Keratinocyte (primary cell): ENCODE data around the gene SOX8. TPM values are rescaled to one million over a fixed set of nuclear protein-coding genes. Genes with fewer than 3 reads are reported as not detected.

ENCODE experiments used
- DNase-seq: peaks from one replicate; pipeline ENCODE4 v3.0.0-alpha.2; 2011; ENCODE audit warnings: low read depth, missing footprints, low spot score
- FAIRE-seq: peaks from 2 replicates; lab custom pipeline; 2011; peaks lifted over from hg19 to GRCh38; lab: Jason Lieb, UNC
- H2AFZ ChIP-seq: 2 replicates; pipeline ENCODE4 v1.6.0; 2012; ENCODE audit warnings: low read length, control low read depth, inconsistent platforms; ENCODE audit not compliant: control insufficient read depth
- H3K27ac ChIP-seq: 2 replicates; pipeline ENCODE4 v1.5.1; 2011; ENCODE audit warnings: low read length; ENCODE audit not compliant: control insufficient read depth, insufficient read depth
- H3K27me3 ChIP-seq: 3 replicates; pipeline ENCODE4 v1.6.0; 2011; ENCODE audit warnings: low read length; ENCODE audit not compliant: control insufficient read depth, insufficient read depth; ENCODE audit errors: extremely low read depth
- H3K36me3 ChIP-seq, 2 experiments: 2 replicates in 1 of 2; 3 replicates in 1 of 2; pipeline ENCODE4 v1.5.1; 2011; ENCODE audit warnings: low read length in 2 of 2, mild to moderate bottlenecking in 1 of 2; ENCODE audit not compliant: control insufficient read depth in 2 of 2, insufficient read depth in 2 of 2; ENCODE audit errors: extremely low read depth in 1 of 2
- H3K4me1 ChIP-seq: 3 replicates; pipeline ENCODE4 v1.5.1; 2011; ENCODE audit warnings: low read length; ENCODE audit not compliant: control insufficient read depth, insufficient read depth; ENCODE audit errors: extremely low read depth
- H3K4me2 ChIP-seq: 3 replicates; pipeline ENCODE4 v1.6.0; 2011; ENCODE audit warnings: low read depth, low read length; ENCODE audit not compliant: control insufficient read depth, insufficient read depth; ENCODE audit errors: extremely low read depth
- H3K4me3 ChIP-seq, 3 experiments: fragments of 200-600 bp in 1 of 3; sonication (generic) in 1 of 3; 2 replicates in 2 of 3; 3 replicates in 1 of 3; pipeline ENCODE4 v1.5.1; 2011 to 2016; ENCODE audit warnings: low read length in 3 of 3, mild to moderate bottlenecking in 3 of 3, control low read depth in 2 of 3, inconsistent platforms in 1 of 3, low read depth in 1 of 3, mixed read lengths in 1 of 3, mixed run types in 1 of 3, moderate library complexity in 1 of 3; ENCODE audit not compliant: control insufficient read depth in 2 of 3, insufficient read depth in 2 of 3; ENCODE audit errors: extremely low read depth in 1 of 3
- H3K79me2 ChIP-seq: 2 replicates; pipeline ENCODE4 v1.6.0; 2012; ENCODE audit warnings: low read length; ENCODE audit not compliant: control insufficient read depth, insufficient read depth
- H3K9ac ChIP-seq: 3 replicates; pipeline ENCODE4 v1.6.0; 2011; ENCODE audit warnings: low read length; ENCODE audit not compliant: control insufficient read depth, insufficient read depth; ENCODE audit errors: extremely low read depth
- H3K9me1 ChIP-seq: 3 replicates; pipeline ENCODE4 v1.6.0; 2011; ENCODE audit warnings: low read length; ENCODE audit not compliant: control insufficient read depth, insufficient read depth; ENCODE audit errors: extremely low read depth
- H3K9me3 ChIP-seq: 2 replicates; pipeline ENCODE4 v1.5.1; 2012; ENCODE audit warnings: low read depth, low read length; ENCODE audit not compliant: control insufficient read depth
- H4K20me1 ChIP-seq: 3 replicates; pipeline ENCODE4 v1.6.0; 2011; ENCODE audit warnings: low read length; ENCODE audit not compliant: control insufficient read depth, insufficient read depth; ENCODE audit errors: extremely low read depth
- CTCF ChIP-seq, 3 experiments: IDR thresholded peaks in 1 of 3; conservative IDR thresholded peaks in 1 of 3; optimal IDR thresholded peaks in 1 of 3; 2 replicates in 2 of 3; 3 replicates in 1 of 3; pipeline versions ENCODE3 to v1.5.1; 2011; ENCODE audit warnings: low read length in 3 of 3, mild to moderate bottlenecking in 3 of 3, moderate library complexity in 2 of 3, control low read depth in 1 of 3, inconsistent platforms in 1 of 3; ENCODE audit not compliant: insufficient read depth in 2 of 3; ENCODE audit errors: extremely low read depth in 1 of 3
- EZH2 ChIP-seq: IDR thresholded peaks from one replicate; pipeline ENCODE4 v1.6.1; 2012; ENCODE audit warnings: inconsistent platforms, mild to moderate bottlenecking, low read length, moderate library complexity
- dilution Hi-C: fragments of 300-500 bp; cut with MboI; formaldehyde crosslinking; loops from one replicate; pipeline ENCODE4 v1.7.0; 2020; ENCODE audit warnings: low sequenced_read_pairs; ENCODE audit not compliant: extremely low pct_ligation_motif_present
- polyA plus RNA-seq, 5 experiments: library from polyadenylated mRNA; depleted of rRNA in 3 of 5; stranded (reverse) in 3 of 5; stranded (forward) in 1 of 5; unstranded in 1 of 5; fragments of >200 nt; gene quantifications; 1 replicate in 1 of 5; 2 replicates in 3 of 5; 3 replicates in 1 of 5; pipeline versions ENCODE4 v1.2.1 to v1.2.3, GENCODE V29; 2011 to 2012; ENCODE audit warnings: missing spikeins in 2 of 5, low read depth in 1 of 5, low replicate concordance in 1 of 5

SOX8 gene
- polyA plus RNA-seq, 1 donor (not counting 4 experiments of a cell fraction or from before 2014, with no cell fraction given), result 0.03 TPM

GRCh38 chr16:965487-965886 is 16.1 kb upstream of the SOX8 start:
- dilution Hi-C loops, result no loop called here

GRCh38 chr16:966035-966434 is 15.5 kb upstream of the SOX8 start:
- H3K4me1 ChIP-seq, result peaks cover 4% of the 10 kb centered on the region
- no peak overlapping the region for H3K4me3 ChIP-seq
- H4K20me1 ChIP-seq, result no peaks in the 10 kb centered on the region
- no peak for TF ChIP-seq CTCF (optimal IDR thresholded peaks at IDR 0.05 in 1 of 3, IDR thresholded peaks at IDR 0.05 in 1 of 3, conservative IDR thresholded peaks at IDR 0.05 in 1 of 3; ENCODE audit: extremely low read depth in 1 of 3, insufficient read depth in 2 of 3, low read length in 3 of 3)
- no peak for TF ChIP-seq EZH2
- H3K79me2 ChIP-seq, result no peaks in the 10 kb centered on the region
- no peaks in the 10 kb centered on the region for H3K27me3 ChIP-seq
- no peak for DNase-seq
- H3K9me1 ChIP-seq, result no peaks in the 10 kb centered on the region
- dilution Hi-C loops, result no loop called here
- H3K27ac ChIP-seq, result no peak overlapping the region
- FAIRE-seq, result no peak
- H3K4me2 ChIP-seq, result no peak overlapping the region
- no peak overlapping the region for H3K9ac ChIP-seq
- no peaks in the 10 kb centered on the region for H3K36me3 ChIP-seq
- H2AFZ ChIP-seq, result no peak overlapping the region
- H3K9me3 ChIP-seq, result peaks cover 21% of the 10 kb centered on the region

More at GRCh38 chr16:965487-965886, 16.1 kb upstream of the SOX8 start:
- H3K27me3 ChIP-seq, result no peaks in the 10 kb centered on the region
- FAIRE-seq, result no peak
- H3K27ac ChIP-seq, result no peak overlapping the region
- no peaks in the 10 kb centered on the region for H3K79me2 ChIP-seq
- no peaks in the 10 kb centered on the region for H3K36me3 ChIP-seq
- no peak for DNase-seq
- H3K9me1 ChIP-seq, result no peaks in the 10 kb centered on the region
- peaks cover 21% of the 10 kb centered on the region for H3K9me3 ChIP-seq
- no peak overlapping the region for H3K4me3 ChIP-seq
- no peak overlapping the region for H2AFZ ChIP-seq
- TF ChIP-seq EZH2, result no peak
- TF ChIP-seq CTCF (optimal IDR thresholded peaks at IDR 0.05 in 1 of 3, IDR thresholded peaks at IDR 0.05 in 1 of 3, conservative IDR thresholded peaks at IDR 0.05 in 1 of 3; ENCODE audit: extremely low read depth in 1 of 3, insufficient read depth in 2 of 3, low read length in 3 of 3), result no peak
- H3K4me1 ChIP-seq, result peaks cover 4% of the 10 kb centered on the region
- H4K20me1 ChIP-seq, result no peaks in the 10 kb centered on the region
- H3K9ac ChIP-seq, result no peak overlapping the region
- H3K4me2 ChIP-seq, result no peak overlapping the region
